Measurements from ENCODE around the gene ODF4. TPM values are rescaled to one million over a fixed set of nuclear protein-coding genes. Genes with fewer than 3 reads are reported as not detected.
"Not testable (repeated sequence)": the region's sequence is repeated elsewhere in the genome, so short reads cannot be mapped to it uniquely, and the experiment has no call there.

ODF4 gene
- total RNA-seq, 1 experiment from 2014 or later, result not detected

DNA sequence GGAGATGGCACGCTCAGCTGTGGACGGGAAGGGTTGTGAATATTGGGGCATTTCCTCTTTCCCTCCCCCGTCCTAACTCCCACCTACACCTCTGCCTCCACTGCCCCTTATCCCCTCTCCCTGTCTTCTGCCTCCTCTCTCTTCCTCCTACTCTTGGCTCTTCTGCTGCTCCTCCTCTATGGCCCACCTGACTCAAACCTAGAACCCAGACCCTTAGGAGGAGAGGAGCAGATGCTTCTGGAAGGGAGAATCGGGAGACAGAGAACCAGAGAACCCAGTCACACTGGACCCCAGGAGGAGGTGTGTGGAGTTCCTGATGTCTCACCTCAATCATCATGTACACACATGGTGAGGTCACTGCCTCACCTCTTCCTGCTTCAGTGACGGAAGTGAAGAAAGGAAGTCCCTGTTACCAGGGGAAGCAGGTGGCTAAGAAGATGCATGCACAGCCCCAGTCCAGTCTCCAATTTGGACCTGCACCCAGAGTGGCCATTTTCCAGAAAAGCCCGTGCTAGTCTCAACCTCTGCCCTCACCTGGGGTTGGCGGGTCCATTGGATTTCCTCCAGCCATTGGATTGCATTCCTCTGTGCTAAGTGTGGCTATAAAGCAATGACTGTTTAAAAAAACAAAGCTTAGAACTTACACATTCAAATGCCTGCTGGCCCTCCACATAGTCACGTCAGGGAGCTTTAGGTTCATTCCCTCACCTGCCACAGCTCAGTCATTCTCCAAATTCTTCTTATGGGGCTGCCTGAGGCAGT is 54.0 kb downstream of the ODF4 start:
- DNase-seq (ENCODE audit: low read depth), result no peak

DNA sequence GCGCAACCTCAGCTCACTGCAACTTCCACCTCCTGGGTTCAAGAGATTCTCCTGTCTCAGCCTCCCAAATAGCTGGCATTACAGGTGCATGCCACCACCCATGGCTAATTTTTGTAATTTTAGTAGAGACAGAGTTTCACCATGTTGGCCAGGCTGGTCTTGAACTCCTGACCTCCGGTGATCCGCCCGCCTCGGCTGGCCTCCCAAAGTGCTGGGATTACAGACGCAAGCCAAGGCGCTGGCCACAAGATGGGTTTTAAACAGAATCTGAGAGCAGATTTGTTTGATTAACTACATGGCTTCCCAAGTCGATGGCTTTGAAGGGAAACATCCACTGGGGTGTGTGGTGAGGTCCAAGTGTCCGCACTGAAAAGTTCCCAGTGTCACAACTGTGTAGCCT is 54.9 kb downstream of the ODF4 start:
- DNase-seq (ENCODE audit: low read depth), result not testable (repeated sequence)

Other genes starting within 250 kb of the ODF4 start
- gene ALOXE3, start 221.3 kb upstream of the ODF4 start, total RNA-seq (2014; rRNA removed), result not detected in 2 replicates
- 0.06 and 0.34 TPM in 2 replicates for gene HES7, start 215.7 kb upstream of the ODF4 start, total RNA-seq (2014; rRNA removed)
- 12.6 and 18.2 TPM in 2 replicates for gene PER1, start 187.4 kb upstream of the ODF4 start, total RNA-seq (2014; rRNA removed)
- gene VAMP2, start 176.9 kb upstream of the ODF4 start, total RNA-seq (2014; rRNA removed), result 3.8 and 4.6 TPM in 2 replicates
- 40.0 and 45.3 TPM in 2 replicates for gene TMEM107, start 163.5 kb upstream of the ODF4 start, total RNA-seq (2014; rRNA removed)
- 6.9 and 7.4 TPM in 2 replicates for gene BORCS6, start 149.7 kb upstream of the ODF4 start, total RNA-seq (2014; rRNA removed)
- gene AURKB, start 129.3 kb upstream of the ODF4 start, total RNA-seq (2014; rRNA removed), result 81.3 and 93.4 TPM in 2 replicates
- 1.5 and 2.7 TPM in 2 replicates for gene CTC1, start 91.8 kb upstream of the ODF4 start, total RNA-seq (2014; rRNA removed)
- 34.7 and 44.2 TPM in 2 replicates for gene PFAS, start 90.6 kb upstream of the ODF4 start, total RNA-seq (2014; rRNA removed)
- 15.3 and 17.9 TPM in 2 replicates for gene RANGRF, start 51.2 kb upstream of the ODF4 start, total RNA-seq (2014; rRNA removed)
- 1.1 and 1.3 TPM in 2 replicates for gene SLC25A35, start 44.4 kb upstream of the ODF4 start, total RNA-seq (2014; rRNA removed)
- not detected in 2 replicates for gene ARHGEF15, start 29.6 kb upstream of the ODF4 start, total RNA-seq (2014; rRNA removed)
- 2,622 and 3,054 TPM in 2 replicates for gene RPL26, start 43.4 kb downstream of the ODF4 start, total RNA-seq (2014; rRNA removed)
- gene RNF222, start 58.0 kb downstream of the ODF4 start, total RNA-seq (2014; rRNA removed), result not detected in 2 replicates
- 52.4 and 69.1 TPM in 2 replicates for gene NDEL1, start 96.0 kb downstream of the ODF4 start, total RNA-seq (2014; rRNA removed)